Liver (tissue), 9 donors: ENCODE data around the gene USP49. TPM values are rescaled to one million over a fixed set of nuclear protein-coding genes. Genes with fewer than 3 reads are reported as not detected.

Experiments used
- DNase-seq: peaks from one replicate; pipeline ENCODE4 v3.0.0-alpha.2; 2017; ENCODE audit warnings: low spot score
- H3K27ac ChIP-seq, 2 donors: one replicate each; pipeline ENCODE4 v1.7.0; 2013; ENCODE audit warnings: inconsistent platforms in 2 of 2, low read length in 2 of 2, control low read depth in 1 of 2, low read depth in 1 of 2, mild to moderate bottlenecking in 1 of 2
- H3K27me3 ChIP-seq, 4 donors: one replicate each; pipeline versions ENCODE4 v1.6.1 to v1.7.0; 2013; ENCODE audit warnings: low read length in 3 of 4, inconsistent platforms in 1 of 4, mild to moderate bottlenecking in 1 of 4, moderate library complexity in 1 of 4; ENCODE audit not compliant: control insufficient read depth in 4 of 4, insufficient read depth in 4 of 4
- H3K36me3 ChIP-seq, 4 donors: one replicate each; pipeline versions ENCODE4 v1.6.1 to v1.7.0; 2013; ENCODE audit warnings: low read length in 3 of 4, mild to moderate bottlenecking in 3 of 4, low read depth in 1 of 4, moderate library complexity in 1 of 4; ENCODE audit not compliant: control insufficient read depth in 4 of 4, insufficient read depth in 3 of 4
- H3K4me1 ChIP-seq, 4 donors: one replicate each; pipeline versions ENCODE4 v1.6.1 to v1.7.0; 2013; ENCODE audit warnings: low read length in 3 of 4, mild to moderate bottlenecking in 3 of 4, moderate library complexity in 1 of 4; ENCODE audit not compliant: control insufficient read depth in 4 of 4, insufficient read depth in 4 of 4
- H3K4me3 ChIP-seq, 3 donors: one replicate each; pipeline versions ENCODE4 v1.6.1 to v1.7.0; 2013; ENCODE audit warnings: low read length in 3 of 3, control low read depth in 1 of 3, low read depth in 1 of 3, mild to moderate bottlenecking in 1 of 3
- H3K9ac ChIP-seq, 2 donors: one replicate each; pipeline ENCODE4 v1.7.0; 2013; ENCODE audit warnings: low read length in 2 of 2, mild to moderate bottlenecking in 2 of 2, moderate library complexity in 2 of 2, control low read depth in 1 of 2, low read depth in 1 of 2
- H3K9me3 ChIP-seq, 4 donors: one replicate each; pipeline versions ENCODE4 v1.6.1 to v1.7.0; 2013; ENCODE audit warnings: low read length in 3 of 4; ENCODE audit not compliant: control insufficient read depth in 4 of 4
- CTCF ChIP-seq: fragments of 150-350 bp; IDR thresholded peaks from 2 replicates; pipeline ENCODE4 v1.5.1; 2017; ENCODE audit warnings: improper control_type of control experiment, low read depth, low read length; ENCODE audit not compliant: missing input control
- EGR1 ChIP-seq, 2 donors: IDR thresholded peaks; 2 replicates each; pipeline ENCODE4 v1.6.1; 2016 to 2018; ENCODE audit warnings: antibody characterized with exemption in 2 of 2, low read depth in 2 of 2
- FOXA1 ChIP-seq: IDR thresholded peaks from 2 replicates; pipeline ENCODE4 v1.6.1; 2016; ENCODE audit warnings: antibody characterized with exemption
- FOXA2 ChIP-seq: IDR thresholded peaks from 2 replicates; pipeline ENCODE4 v1.6.1; 2016; ENCODE audit warnings: antibody characterized with exemption
- GABPA ChIP-seq, 2 donors: IDR thresholded peaks in 1 of 2; conservative IDR thresholded peaks in 1 of 2; 2 replicates each; pipeline ENCODE4 v1.6.1; 2016; ENCODE audit warnings: antibody characterized with exemption in 2 of 2, mild to moderate bottlenecking in 1 of 2, moderate library complexity in 1 of 2
- HNF4A ChIP-seq, 2 donors: conservative IDR thresholded peaks; 2 replicates each; pipeline ENCODE4 v1.6.1; 2016; ENCODE audit warnings: antibody characterized with exemption in 2 of 2, mild to moderate bottlenecking in 2 of 2
- HNF4G ChIP-seq: IDR thresholded peaks from 2 replicates; pipeline ENCODE4 v1.6.1; 2016; ENCODE audit warnings: antibody characterized with exemption
- JUND ChIP-seq, 2 donors: IDR thresholded peaks; 2 replicates each; pipeline ENCODE4 v1.6.1; 2016; ENCODE audit warnings: antibody characterized with exemption in 2 of 2
- MAX ChIP-seq: IDR thresholded peaks from 2 replicates; pipeline ENCODE4 v1.6.1; 2016; ENCODE audit warnings: antibody characterized with exemption
- NR2F2 ChIP-seq: IDR thresholded peaks from 2 replicates; pipeline ENCODE4 v1.6.1; 2016; ENCODE audit warnings: antibody characterized with exemption
- RAD21 ChIP-seq, 2 donors: IDR thresholded peaks; 2 replicates each; pipeline ENCODE4 v1.6.1; 2016; ENCODE audit warnings: antibody characterized with exemption in 2 of 2, mild to moderate bottlenecking in 2 of 2
- RXRA ChIP-seq, 2 donors: IDR thresholded peaks; 2 replicates each; pipeline ENCODE4 v1.6.1; 2017 to 2018; ENCODE audit warnings: antibody characterized with exemption in 2 of 2, mild to moderate bottlenecking in 1 of 2
- SP1 ChIP-seq: IDR thresholded peaks from 2 replicates; pipeline ENCODE4 v1.6.1; 2018; ENCODE audit warnings: antibody characterized with exemption, mild to moderate bottlenecking
- TAF1 ChIP-seq: conservative IDR thresholded peaks from 2 replicates; pipeline ENCODE4 v1.6.1; 2016; ENCODE audit warnings: antibody characterized with exemption, mild to moderate bottlenecking
- YY1 ChIP-seq: IDR thresholded peaks from 2 replicates; pipeline ENCODE4 v1.6.1; 2016; ENCODE audit warnings: antibody characterized with exemption, mild to moderate bottlenecking
- WGBS: extraction: QIAGEN DNeasy Blood & Tissue Kit; methylation state at CpG from one replicate; pipeline ENCODE4 v1.1.7; 2013; 5-methylcytosine and 5-hydroxymethylcytosine counted together
- polyA plus RNA-seq, 2 donors: library from polyadenylated mRNA; stranded (reverse) in 1 of 2; unstranded in 1 of 2; fragments of 200-250 nt in 1 of 2; fragments of >200 nt in 1 of 2; fragmentation: Nextera tagmentation in 1 of 2; extraction: Ambion mirVana in 1 of 2; gene quantifications; one replicate each; pipeline versions ENCODE4 v1.2.1 to v1.2.3, GENCODE V29; 2013 to 2015
- total RNA-seq, 2 donors: library from RNA; depleted of rRNA; stranded (reverse); fragments of >200 nt; gene quantifications; one replicate each; pipeline ENCODE4 v1.2.3, GENCODE V29; 2014
- TF ChIP-seq, protein P1 (sequence below): IDR thresholded peaks from 2 replicates; pipeline ENCODE4 v1.6.1; 2016; ENCODE audit warnings: antibody characterized with exemption
- TF ChIP-seq, protein P2 (sequence below): IDR thresholded peaks from 2 replicates; pipeline ENCODE4 v1.6.1; 2016; ENCODE audit warnings: antibody characterized with exemption
- TF ChIP-seq, protein P3 (sequence below): IDR thresholded peaks from 2 replicates; pipeline ENCODE4 v1.6.1; 2016; ENCODE audit warnings: antibody characterized with exemption, mild to moderate bottlenecking
- donor health status: healthy.
- donor health status: healthy.
- donor health status: healthy.
- donor health status: healthy.
- donor health status: healthy.

USP49 gene
- total and polyA plus RNA-seq, 4 donors, result 0.33 to 3.4 (median 1.1) TPM

GRCh38 chr6:41874741-41875140 is 20.4 kb downstream of the USP49 start:
- TF ChIP-seq GABPA (IDR thresholded peaks at IDR 0.05 in 1 of 2, conservative IDR thresholded peaks at IDR 0.05 in 1 of 2) (no peak), NR2F2 (no peak), MAX (no peak), JUND (IDR thresholded peaks at IDR 0.05) (no peak), HNF4A (conservative IDR thresholded peaks at IDR 0.05) (no peak), HNF4G (no peak), RAD21 (IDR thresholded peaks at IDR 0.05) (no peak), FOXA2 (no peak), TAF1 (no peak), SP1 (no peak), CTCF (no peak), RXRA (IDR thresholded peaks at IDR 0.05) (no peak), FOXA1 (no peak), EGR1 (IDR thresholded peaks at IDR 0.05; ENCODE audit: low read depth in 2 of 2) (no peak), YY1 (no peak)
- TF ChIP-seq, protein P1, sequence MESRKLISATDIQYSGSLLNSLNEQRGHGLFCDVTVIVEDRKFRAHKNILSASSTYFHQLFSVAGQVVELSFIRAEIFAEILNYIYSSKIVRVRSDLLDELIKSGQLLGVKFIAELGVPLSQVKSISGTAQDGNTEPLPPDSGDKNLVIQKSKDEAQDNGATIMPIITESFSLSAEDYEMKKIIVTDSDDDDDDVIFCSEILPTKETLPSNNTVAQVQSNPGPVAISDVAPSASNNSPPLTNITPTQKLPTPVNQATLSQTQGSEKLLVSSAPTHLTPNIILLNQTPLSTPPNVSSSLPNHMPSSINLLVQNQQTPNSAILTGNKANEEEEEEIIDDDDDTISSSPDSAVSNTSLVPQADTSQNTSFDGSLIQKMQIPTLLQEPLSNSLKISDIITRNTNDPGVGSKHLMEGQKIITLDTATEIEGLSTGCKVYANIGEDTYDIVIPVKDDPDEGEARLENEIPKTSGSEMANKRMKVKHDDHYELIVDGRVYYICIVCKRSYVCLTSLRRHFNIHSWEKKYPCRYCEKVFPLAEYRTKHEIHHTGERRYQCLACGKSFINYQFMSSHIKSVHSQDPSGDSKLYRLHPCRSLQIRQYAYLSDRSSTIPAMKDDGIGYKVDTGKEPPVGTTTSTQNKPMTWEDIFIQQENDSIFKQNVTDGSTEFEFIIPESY, result no peak
- TF ChIP-seq, protein P2, sequence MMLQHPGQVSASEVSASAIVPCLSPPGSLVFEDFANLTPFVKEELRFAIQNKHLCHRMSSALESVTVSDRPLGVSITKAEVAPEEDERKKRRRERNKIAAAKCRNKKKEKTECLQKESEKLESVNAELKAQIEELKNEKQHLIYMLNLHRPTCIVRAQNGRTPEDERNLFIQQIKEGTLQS, result no peak
- TF ChIP-seq, protein P3, sequence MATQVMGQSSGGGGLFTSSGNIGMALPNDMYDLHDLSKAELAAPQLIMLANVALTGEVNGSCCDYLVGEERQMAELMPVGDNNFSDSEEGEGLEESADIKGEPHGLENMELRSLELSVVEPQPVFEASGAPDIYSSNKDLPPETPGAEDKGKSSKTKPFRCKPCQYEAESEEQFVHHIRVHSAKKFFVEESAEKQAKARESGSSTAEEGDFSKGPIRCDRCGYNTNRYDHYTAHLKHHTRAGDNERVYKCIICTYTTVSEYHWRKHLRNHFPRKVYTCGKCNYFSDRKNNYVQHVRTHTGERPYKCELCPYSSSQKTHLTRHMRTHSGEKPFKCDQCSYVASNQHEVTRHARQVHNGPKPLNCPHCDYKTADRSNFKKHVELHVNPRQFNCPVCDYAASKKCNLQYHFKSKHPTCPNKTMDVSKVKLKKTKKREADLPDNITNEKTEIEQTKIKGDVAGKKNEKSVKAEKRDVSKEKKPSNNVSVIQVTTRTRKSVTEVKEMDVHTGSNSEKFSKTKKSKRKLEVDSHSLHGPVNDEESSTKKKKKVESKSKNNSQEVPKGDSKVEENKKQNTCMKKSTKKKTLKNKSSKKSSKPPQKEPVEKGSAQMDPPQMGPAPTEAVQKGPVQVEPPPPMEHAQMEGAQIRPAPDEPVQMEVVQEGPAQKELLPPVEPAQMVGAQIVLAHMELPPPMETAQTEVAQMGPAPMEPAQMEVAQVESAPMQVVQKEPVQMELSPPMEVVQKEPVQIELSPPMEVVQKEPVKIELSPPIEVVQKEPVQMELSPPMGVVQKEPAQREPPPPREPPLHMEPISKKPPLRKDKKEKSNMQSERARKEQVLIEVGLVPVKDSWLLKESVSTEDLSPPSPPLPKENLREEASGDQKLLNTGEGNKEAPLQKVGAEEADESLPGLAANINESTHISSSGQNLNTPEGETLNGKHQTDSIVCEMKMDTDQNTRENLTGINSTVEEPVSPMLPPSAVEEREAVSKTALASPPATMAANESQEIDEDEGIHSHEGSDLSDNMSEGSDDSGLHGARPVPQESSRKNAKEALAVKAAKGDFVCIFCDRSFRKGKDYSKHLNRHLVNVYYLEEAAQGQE, result no peak

More at GRCh38 chr6:41874741-41875140, 20.4 kb downstream of the USP49 start:
- Histone ChIP-seq H3K4me1 (no peaks in the 10 kb centered on the region), H3K9me3 (no peaks in the 10 kb centered on the region), H3K36me3 (peaks cover 0 to 1% (median 0%) of the 10 kb centered on the region in 4 donors), H3K27me3 (no peaks in the 10 kb centered on the region), H3K27ac (no peak overlapping the region), H3K9ac (no peak overlapping the region), H3K4me3 (no peak overlapping the region)
- 80% methylated on average over 1 of the region's 1 CpG for WGBS
- no peak for DNase-seq
